ENCODE data around the gene MAP2K5.

DNA sequence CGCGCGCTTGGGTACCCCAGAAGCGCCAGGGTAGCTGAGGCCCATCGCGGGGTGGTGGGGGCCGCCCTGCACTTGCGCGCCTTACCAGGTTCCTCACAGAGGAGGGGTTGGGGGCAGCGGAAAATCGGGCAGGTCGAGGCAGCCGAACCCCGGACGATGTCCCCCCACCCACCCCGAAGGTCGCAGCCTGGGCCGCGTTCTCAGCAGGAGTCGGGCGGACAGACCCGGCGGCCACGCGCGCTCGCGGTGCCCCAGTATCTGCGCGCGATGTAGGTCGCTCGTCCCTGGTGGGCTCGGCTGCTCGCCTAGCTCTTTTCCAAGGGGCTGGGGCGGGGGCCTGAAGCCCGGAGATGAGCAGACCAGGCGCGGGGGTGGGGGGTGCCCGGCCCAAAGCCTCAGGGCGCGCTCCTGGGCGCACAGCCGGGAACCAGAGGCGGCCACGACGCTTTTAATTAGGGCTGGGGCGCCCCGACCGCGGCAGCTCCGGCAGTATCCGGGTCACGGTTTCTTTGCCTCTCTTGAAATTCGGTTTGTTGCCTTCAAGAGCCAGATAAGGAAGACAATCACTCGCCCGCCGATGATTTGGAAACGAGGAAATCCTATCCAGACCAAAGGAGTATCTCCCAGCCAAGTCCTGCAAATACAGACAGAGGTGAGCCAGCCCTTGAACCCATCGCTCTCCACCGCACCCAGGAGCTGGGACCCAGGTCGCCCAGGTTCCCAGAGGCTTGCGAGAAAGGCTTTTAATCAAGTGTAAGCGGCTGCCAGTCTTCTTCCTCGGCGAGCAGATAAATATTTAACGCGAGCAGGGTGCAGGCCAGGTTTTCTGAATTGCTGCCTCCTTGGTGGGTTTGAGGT, 287.4 kb downstream of the MAP2K5 start:
- TF ChIP-seq, protein P1, sequence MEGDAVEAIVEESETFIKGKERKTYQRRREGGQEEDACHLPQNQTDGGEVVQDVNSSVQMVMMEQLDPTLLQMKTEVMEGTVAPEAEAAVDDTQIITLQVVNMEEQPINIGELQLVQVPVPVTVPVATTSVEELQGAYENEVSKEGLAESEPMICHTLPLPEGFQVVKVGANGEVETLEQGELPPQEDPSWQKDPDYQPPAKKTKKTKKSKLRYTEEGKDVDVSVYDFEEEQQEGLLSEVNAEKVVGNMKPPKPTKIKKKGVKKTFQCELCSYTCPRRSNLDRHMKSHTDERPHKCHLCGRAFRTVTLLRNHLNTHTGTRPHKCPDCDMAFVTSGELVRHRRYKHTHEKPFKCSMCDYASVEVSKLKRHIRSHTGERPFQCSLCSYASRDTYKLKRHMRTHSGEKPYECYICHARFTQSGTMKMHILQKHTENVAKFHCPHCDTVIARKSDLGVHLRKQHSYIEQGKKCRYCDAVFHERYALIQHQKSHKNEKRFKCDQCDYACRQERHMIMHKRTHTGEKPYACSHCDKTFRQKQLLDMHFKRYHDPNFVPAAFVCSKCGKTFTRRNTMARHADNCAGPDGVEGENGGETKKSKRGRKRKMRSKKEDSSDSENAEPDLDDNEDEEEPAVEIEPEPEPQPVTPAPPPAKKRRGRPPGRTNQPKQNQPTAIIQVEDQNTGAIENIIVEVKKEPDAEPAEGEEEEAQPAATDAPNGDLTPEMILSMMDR (conservative IDR thresholded peaks at IDR 0.05 in 1 of 2, IDR thresholded peaks at IDR 0.05 in 1 of 2; ENCODE audit: extremely low read depth in 1 of 2, insufficient read depth in 1 of 2, low read depth in 1 of 2, low read length in 2 of 2): no peak
- TF ChIP-seq EZH2 (IDR thresholded peaks at IDR 0.05; ENCODE audit: borderline replicate concordance, low read length): no peak
